HepG2 (cell line): ENCODE measurements around the gene PPP4C.

Source experiments
- BRCA1 ChIP-seq: sonication (generic); formaldehyde crosslinking; IDR thresholded peaks from 2 replicates; pipeline ENCODE4 v1.4.0; 2020; ENCODE audit warnings: missing genetic modification reagents
- CTCF ChIP-seq: sonication (generic); formaldehyde crosslinking; IDR thresholded peaks from 2 replicates; pipeline ENCODE4 v1.5.0; 2020; ENCODE audit warnings: mild to moderate bottlenecking, missing genetic modification reagents, moderate library complexity
- GATAD1 ChIP-seq: IDR thresholded peaks from 2 replicates; pipeline ENCODE4 v1.6.1; 2016; ENCODE audit warnings: missing genetic modification reagents, missing compliant biosample characterization
- RAD51 ChIP-seq: fragments of 450-650 bp; IDR thresholded peaks from 2 replicates; pipeline ENCODE4 v1.6.1; 2016; ENCODE audit warnings: borderline replicate concordance
- SMAD1 ChIP-seq: sonication (generic); formaldehyde crosslinking; IDR thresholded peaks from 2 replicates; pipeline ENCODE4 v1.4.0; 2020; ENCODE audit warnings: missing genetic modification reagents, low read depth, mild to moderate bottlenecking, borderline replicate concordance
- SNRNP70 ChIP-seq: fragments of 200-400 bp; formaldehyde crosslinking; IDR thresholded peaks from 2 replicates; pipeline ENCODE4 v1.6.1; 2017; ENCODE audit warnings: mild to moderate bottlenecking, low read depth, low read length, moderate library complexity
- STAT5B ChIP-seq: sonication (generic); formaldehyde crosslinking; IDR thresholded peaks from 2 replicates; pipeline ENCODE4 v1.4.0; 2020; ENCODE audit warnings: missing genetic modification reagents
- ZFP37 ChIP-seq: sonication (generic); formaldehyde crosslinking; IDR thresholded peaks from 2 replicates; pipeline ENCODE4 v1.4.0; 2020; ENCODE audit warnings: missing genetic modification reagents, borderline replicate concordance
- ZNF225 ChIP-seq: sonication (generic); formaldehyde crosslinking; IDR thresholded peaks from 2 replicates; pipeline ENCODE4 v1.4.0; 2020; ENCODE audit warnings: mild to moderate bottlenecking, missing genetic modification reagents
- ZNF670 ChIP-seq: sonication (generic); formaldehyde crosslinking; IDR thresholded peaks from 2 replicates; pipeline ENCODE4 v1.8.0; 2022; ENCODE audit warnings: mild to moderate bottlenecking, missing genetic modification reagents, borderline replicate concordance

- no peak for TF ChIP-seq GATAD1 (CRISPR knock-in tag)
- TF ChIP-seq CTCF (CRISPR knock-in tag) = no peak
- TF ChIP-seq ZNF225 (CRISPR knock-in tag) = no peak
- no peak for TF ChIP-seq STAT5B
- no peak for TF ChIP-seq SNRNP70
- no peak for TF ChIP-seq ZFP37 (CRISPR knock-in tag)
- no peak for TF ChIP-seq SMAD1 (CRISPR knock-in tag)
- no peak for TF ChIP-seq RAD51
- TF ChIP-seq ZNF670 (CRISPR knock-in tag) = no peak
- no peak for TF ChIP-seq BRCA1 (CRISPR knock-in tag)
These were observed 46.2 kb downstream of the PPP4C start for GRCh38 chr16:30121741-30122571.
